AG04450 (cell line): ENCODE results near the gene IL13. TPM values are rescaled to one million over a fixed set of nuclear protein-coding genes. Genes with fewer than 3 reads are reported as not detected.
A peak's percentile ranks its signal among the peaks of the same experiment; 100 is the strongest.

Experiments
- CTCF ChIA-PET: fragments of 300-600, 350-600 bp; formaldehyde crosslinking; extraction: SDS; loops from one replicate; lab custom pipeline; 2022; ENCODE audit warnings: antibody characterized with exemption, inconsistent platforms; lab: Charles Lee
- POLR2A ChIA-PET: fragments of 350-600 bp; formaldehyde crosslinking; extraction: SDS; loops from one replicate; lab custom pipeline; 2021; ENCODE audit warnings: antibody characterized with exemption, inconsistent platforms; lab: Yijun Ruan, JAX
- DNase-seq: peaks from one replicate; pipeline ENCODE4 v3.0.0-alpha.2; 2011; ENCODE audit warnings: low read depth, low spot score
- H3K27ac ChIP-seq: one replicate; pipeline ENCODE4 v1.5.1; 2012; ENCODE audit warnings: low read depth, low read length, control low read depth
- H3K27me3 ChIP-seq: one replicate; pipeline ENCODE4 v1.6.0; 2012; ENCODE audit warnings: low read length; ENCODE audit not compliant: control insufficient read depth, insufficient read depth
- H3K4me3 ChIP-seq: 2 replicates; pipeline ENCODE4 v1.5.1; 2011; ENCODE audit warnings: mild to moderate bottlenecking, low read depth, low read length, control low read depth
- H3K9me3 ChIP-seq: 2 replicates; pipeline ENCODE4 v1.5.1; 2012; ENCODE audit warnings: low read length; ENCODE audit not compliant: control insufficient read depth, insufficient read depth
- CTCF ChIP-seq: IDR thresholded peaks from 2 replicates; pipeline ENCODE4 v1.5.1; 2011; ENCODE audit warnings: low read depth, low read length, control low read depth, inconsistent platforms
- polyA plus RNA-seq: library from polyadenylated mRNA; depleted of rRNA; stranded (reverse); fragments of >200 nt; gene quantifications from 2 replicates; pipeline ENCODE4 v1.2.3, GENCODE V29; 2011

Gene IL13
- polyA plus RNA-seq, 1 experiment: not detected

- no peaks in the 10 kb centered on the region; the same call in 1 of the 2 replicates for H3K9me3 ChIP-seq
- CTCF ChIA-PET: interaction anchor here (2.3 kb wide), 1 partner anchor 160 kb away, joined by 11 read pairs; no protein-coding TSS in a partner anchor
- no peak overlapping the region for H3K27ac ChIP-seq
- TF ChIP-seq CTCF: no peak
- DNase-seq: no peak
- POLR2A ChIA-PET: no interaction called here
- no peak overlapping the region for H3K4me3 ChIP-seq
- peaks cover 3% of the 10 kb centered on the region for H3K27me3 ChIP-seq
Measured at GRCh38 chr5:132659598-132660493, 1.9 kb downstream of the IL13 start.

- TF ChIP-seq CTCF: peak; percentile 9; the same call in 1 of the 2 replicates
- Histone ChIP-seq H3K27ac (no peak overlapping the region), H3K27me3 (peaks cover 3% of the 10 kb centered on the region), H3K4me3 (no peak overlapping the region), H3K9me3 (no peaks in the 10 kb centered on the region; the same call in 1 of the 2 replicates)
- DNase-seq: no peak
- CTCF ChIA-PET: interaction anchor here (1.0 to 2.3 kb wide), 2 partner anchors 54 to 158 kb away, joined by 4 to 11 read pairs; no protein-coding TSS in a partner anchor
- POLR2A ChIA-PET: no interaction called here
Measured at GRCh38 chr5:132661231-132662003, 3.4 kb downstream of the IL13 start.

- Histone ChIP-seq H3K27me3 (peaks cover under 1% of the 10 kb centered on the region), H3K9me3 (no peaks in the 10 kb centered on the region; the same call in 1 of the 2 replicates), H3K4me3 (no peak overlapping the region), H3K27ac (no peak overlapping the region)
- no peak for TF ChIP-seq CTCF
- ChIA-PET POLR2A (no interaction called here), CTCF (interaction anchor here (2.3 kb wide), 1 partner anchor 158 kb away, joined by 11 read pairs; no protein-coding TSS in a partner anchor)
- DNase-seq: no peak
Measured at GRCh38 chr5:132662004-132662401, 4.0 kb downstream of the IL13 start.

GRCh38 chr5:132662925-132663770, 5.2 kb downstream of the IL13 start:
- DNase-seq: no peak
- CTCF ChIA-PET: interaction anchor here (0.6 to 0.8 kb wide), 2 partner anchors 14 to 125 kb away, joined by 3 read pairs; no protein-coding TSS in a partner anchor

More at GRCh38 chr5:132662925-132663770, 5.2 kb downstream of the IL13 start:
- Histone ChIP-seq H3K9me3 (no peaks in the 10 kb centered on the region; the same call in 1 of the 2 replicates), H3K4me3 (no peak overlapping the region), H3K27me3 (no peaks in the 10 kb centered on the region), H3K27ac (no peak overlapping the region)
- peak; percentile 9; the same call in 1 of the 2 replicates for TF ChIP-seq CTCF
- POLR2A ChIA-PET: no interaction called here
